ENCODE results near the gene MGAT5.

Gene MGAT5

DNA sequence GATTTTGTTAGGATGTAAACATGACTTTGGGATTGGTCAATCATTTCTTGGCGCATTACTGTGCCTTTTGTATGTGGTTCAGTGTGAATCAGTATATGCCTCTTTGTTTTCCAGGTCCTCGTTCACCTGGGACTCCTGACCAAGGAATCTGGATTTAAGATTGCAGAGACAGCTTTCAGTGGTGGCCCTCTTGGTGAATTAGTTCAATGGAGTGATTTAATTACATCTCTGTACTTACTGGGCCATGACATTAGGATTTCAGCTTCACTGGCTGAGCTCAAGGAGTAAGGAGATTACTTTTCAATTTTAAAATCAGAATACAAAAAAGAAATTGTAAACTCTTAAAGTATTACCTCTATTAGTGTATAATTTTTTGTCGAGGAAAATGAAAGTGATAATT, 87.6 kb downstream of the MGAT5 start:
- DNase-seq = no peak

DNA sequence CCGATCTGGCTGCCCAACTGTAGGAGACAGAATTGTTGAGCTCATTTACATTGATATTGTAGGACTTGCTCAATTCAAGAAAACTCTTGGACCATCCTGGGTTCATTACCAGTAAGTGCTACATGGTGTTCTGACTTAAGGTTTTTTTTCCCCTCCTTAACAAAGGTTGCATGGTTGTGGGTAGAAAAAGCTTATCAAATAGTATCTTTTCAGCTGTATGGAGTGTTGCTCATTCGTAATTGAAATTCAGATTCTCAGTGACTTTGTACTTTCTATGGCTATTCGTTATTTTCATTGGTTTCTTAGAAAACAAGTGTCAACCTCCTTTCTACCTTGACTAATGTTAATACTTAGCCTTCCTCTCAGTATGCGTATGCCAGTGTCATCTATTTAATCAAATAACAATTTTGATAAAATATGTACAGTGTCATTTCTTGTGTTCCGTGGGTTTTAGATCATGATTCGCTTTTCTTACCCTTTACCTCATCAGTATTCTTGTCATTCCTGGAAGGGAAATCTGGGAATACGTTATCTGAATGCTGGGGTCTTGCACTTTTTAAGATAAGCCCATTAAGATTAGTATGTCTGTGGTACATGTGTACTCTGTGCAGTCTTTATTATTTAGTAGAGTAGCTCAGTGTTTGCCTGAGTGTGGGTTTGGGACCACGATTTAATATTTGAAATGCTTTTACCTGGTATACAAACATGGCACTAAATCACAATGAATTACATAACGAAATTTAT, 91.3 kb downstream of the MGAT5 start:
- DNase-seq = no peak

DNA sequence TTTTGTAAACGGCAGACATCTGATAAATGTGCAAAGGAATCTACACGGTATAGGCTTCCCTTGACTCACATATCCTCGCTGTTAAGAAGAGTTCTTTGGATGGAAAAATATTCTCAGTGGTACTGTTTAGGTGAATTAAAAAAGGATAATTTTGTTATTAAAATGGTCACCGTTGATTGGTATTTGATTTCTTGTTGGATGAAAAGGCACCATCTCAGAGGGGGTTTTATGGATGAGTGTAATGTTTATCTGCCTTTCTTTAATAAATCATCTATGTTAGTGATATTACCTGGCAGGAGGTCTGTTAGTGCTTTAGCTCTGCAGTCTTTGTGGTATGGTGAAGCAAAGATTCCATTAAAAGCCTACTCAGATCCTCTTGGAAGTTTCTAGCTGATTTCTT, 92.3 kb downstream of the MGAT5 start:
- DNase-seq = no peak

DNA sequence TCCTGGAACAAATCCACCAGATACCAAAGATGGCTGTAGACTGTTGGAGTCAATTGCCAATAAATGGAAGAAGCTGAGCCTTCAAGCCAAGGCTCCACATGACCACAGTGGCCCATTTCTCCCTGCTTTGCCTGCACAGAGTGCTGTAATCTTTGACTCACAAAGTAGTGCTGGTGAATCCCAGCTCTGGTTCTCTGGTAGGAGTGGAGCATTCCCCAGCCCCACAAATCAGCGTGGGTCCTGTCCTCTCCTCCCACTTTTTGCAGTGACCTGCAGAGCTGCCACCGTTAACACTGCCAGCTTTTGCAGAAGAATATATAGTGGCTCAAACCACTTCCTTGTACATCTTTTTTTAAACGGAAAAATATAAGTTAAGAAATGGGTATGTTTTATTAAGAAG, 93.9 kb downstream of the MGAT5 start:
- DNase-seq = no peak

DNA sequence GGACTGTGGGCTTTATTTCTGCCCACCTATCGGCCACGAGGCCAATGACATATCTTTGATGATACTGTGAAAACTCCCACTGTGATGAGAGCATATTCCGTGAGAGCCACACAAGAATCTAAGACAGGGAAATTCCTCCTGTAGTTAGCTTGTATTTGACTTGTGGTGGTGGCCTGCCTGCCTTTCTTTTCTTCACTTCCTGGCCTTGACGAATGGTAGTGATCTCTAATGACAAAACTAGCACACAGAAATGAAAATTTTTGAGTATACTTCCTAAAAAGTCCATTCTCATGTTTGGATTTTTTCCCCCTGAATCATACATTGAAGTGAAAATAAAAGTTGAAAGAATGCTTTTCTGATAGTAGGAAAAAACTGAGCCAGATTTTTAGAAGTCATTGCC, 94.4 kb downstream of the MGAT5 start:
- DNase-seq = no peak

DNA sequence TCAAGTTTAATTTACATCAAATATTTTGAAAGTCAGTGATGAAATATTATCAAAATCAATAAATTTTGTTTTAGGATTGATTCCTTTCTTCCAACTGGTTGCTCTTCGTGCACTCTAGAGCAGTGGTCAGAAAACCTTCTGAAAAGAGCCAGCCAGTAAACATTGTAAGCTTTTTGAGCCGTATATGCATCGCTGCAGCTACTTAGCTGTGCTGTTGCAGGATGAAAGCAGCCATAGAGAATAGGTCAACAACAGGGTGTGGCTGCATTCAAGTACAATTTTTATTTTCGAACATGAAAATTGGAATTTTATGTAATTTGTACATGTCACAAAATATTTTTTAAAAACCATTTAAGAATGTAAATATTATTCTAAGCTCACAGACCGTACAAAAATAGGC, 94.9 kb downstream of the MGAT5 start:
- DNase-seq = no peak

DNA sequence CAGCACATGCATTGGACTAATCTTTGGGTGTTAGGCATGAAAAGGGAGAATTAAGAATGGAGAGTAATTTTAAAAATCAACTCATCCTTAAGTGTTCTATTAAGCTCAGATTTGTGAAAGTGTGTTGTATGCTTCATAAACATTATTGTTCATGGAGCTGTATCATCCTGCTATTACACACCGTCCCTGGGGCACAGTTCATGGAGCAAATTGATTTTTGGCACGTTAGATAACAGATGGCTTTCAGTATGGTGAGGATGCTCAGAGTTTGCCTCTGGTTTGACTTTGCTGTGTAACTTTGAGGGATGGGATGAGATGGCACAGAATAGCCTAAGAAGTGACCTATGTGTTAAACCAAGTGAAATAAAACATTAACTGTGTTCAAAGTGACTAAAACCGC, 97.1 kb downstream of the MGAT5 start:
- no peak for DNase-seq

DNA sequence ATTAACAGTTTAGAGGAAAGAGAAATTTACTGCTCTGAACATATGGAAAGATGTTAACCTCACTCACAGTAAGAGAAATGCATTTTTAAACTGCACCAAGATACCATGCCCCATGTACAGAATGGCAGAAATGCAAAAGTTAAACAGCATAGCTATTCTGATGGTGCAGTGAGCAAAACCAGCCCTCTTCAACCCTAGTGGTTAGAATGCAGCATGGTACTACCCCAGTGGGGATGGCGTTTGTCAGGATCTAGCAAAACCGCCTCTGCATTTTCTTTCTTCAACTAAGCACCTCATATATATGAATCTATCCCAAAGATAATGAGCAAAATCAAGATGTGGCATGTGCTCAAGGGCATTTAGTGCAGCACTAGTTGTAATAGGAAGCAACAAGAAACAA, 98.0 kb downstream of the MGAT5 start:
- DNase-seq = no peak

DNA sequence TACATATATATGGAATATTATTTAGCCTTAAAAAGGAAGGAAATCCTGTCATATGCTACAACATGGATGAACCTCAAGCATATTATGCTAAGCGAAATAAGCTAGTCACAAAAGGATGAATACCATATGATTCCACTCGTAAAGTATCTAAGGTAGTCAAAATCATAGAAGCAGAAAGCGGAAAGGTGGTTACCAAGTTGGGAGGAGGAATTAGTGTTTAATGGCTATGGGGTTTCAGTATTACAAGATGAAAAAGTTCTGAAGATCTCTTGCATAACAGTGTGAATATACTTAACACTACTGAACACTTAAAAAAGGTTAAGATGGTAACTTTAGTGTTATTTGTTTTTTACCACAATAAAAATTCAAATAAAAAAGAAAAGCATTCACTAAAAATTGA, 99.0 kb downstream of the MGAT5 start:
- DNase-seq = no peak

DNA sequence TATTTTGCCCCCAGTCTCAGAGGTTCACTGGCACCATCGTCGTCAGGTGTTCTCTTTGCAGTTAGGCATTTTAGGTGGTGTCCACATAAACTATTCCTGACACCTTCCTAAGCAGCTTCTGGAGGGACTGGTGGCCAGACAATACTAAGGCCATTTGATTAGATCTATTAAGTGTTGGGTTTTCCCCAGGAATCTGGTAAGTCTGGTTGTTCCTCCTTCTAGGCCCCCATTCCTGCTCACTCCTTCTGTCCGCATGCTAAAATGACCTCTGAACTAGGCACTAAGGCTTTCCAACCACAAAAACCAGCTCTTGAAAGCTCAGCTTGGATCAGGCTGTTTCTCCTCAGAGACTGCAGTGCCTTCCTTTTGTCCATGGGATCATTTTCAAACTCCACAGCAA, 100.7 kb downstream of the MGAT5 start:
- DNase-seq = no peak

DNA sequence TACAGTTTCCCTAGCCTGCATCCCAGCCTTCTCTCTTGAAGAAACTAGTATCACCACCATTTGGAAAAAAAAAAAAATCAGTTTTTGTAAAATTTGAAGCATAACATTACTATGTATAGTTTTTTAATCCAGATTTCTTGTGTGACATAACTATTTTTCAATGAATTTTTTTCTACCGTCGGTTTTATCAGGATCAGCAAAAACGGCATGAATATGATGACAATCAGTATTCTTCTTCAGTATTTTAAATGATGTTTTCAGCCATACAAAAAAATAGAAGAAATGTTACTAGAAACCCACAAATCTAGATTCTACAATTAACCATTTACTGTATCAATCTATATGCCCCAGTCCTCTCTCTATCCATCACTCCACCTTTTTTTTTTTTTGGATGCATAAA, 103.9 kb downstream of the MGAT5 start:
- no peak for DNase-seq

DNA sequence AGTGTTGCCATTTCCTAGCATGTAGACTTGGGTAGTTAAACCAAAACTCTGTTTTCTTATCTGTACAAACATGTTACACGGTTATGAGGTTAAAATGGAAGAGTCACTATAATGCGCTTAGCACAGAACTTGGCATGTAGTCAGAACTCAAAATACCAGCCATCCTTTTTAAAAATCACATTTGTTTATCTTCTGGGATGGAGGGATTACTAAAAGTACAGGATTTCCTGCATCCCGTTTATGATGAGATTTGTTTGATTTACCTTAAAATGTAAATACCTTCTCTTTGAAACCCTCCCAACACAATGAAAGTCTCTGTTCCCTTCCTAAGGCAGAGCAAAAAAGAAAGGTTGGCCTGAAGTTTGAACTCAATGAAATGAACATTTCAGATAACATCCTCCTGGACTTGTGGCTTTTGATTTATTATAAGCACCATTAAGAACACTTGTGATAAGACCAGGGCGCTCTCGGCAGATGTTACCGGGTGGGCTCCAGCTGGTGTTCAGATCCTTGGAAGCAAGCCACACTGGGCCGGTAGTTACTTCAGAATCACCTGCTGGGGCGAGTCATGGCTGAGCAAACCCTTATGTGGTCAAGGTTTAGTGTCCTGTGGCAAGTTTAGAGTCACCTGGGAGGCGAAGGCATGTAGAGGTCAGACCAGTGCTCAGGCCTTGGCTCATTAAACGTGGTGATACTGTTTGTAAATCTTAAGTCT, 105.7 kb downstream of the MGAT5 start:
- DNase-seq = no peak

DNA sequence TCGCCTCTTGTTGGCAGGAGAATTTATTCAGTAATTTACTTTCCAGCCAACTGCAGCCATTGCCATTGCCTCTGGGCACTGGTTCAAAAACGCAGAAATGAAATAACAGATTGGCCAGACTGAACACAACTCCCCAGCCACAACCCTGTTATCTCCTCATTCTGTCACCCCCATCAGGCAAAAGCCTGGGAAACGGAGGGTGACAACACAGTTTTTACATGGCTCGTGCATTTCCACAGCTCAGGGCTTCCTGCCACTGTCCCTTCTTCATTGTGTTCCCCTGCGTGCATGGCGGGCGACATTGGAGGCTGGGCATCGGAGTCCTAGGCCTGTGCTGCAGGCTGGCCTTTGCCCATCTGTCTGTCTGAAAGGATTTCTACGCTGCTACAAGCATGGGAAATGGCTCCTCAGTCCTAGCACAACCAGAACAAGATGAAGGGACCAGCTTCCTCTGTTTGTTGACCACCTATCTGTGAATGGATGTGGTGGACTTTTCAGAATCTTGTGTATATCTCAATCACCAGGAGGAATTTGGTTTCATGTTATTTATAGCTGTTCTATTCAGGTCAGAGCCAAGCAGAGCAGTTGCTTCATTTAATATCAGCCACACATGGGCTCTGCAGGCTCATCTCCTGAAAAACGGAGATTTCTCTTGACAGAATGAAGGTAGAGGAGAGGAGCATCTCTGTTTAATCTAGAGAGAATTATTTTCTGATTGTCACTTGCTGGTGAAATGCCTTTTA, 107.0 kb downstream of the MGAT5 start:
- no peak for DNase-seq

DNA sequence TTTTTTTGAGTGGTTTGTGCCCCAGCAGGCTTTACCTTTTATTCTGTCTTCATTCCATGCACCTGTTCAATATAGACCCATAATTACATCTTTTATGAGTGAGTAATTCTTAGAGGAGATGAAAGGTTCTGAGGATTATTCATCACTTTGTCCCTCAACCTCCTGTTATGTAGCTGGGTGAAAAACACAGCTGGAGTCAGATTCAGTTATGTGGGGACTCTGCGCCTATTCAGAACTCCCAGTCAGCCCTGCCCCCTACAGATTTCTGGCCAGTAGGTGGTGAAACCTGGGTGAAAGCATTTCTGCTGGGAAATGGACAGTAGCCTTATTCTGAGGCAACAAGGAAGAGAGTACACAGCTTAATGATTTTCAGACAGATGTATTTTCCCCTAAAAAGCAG, 107.8 kb downstream of the MGAT5 start:
- no peak for DNase-seq

DNA sequence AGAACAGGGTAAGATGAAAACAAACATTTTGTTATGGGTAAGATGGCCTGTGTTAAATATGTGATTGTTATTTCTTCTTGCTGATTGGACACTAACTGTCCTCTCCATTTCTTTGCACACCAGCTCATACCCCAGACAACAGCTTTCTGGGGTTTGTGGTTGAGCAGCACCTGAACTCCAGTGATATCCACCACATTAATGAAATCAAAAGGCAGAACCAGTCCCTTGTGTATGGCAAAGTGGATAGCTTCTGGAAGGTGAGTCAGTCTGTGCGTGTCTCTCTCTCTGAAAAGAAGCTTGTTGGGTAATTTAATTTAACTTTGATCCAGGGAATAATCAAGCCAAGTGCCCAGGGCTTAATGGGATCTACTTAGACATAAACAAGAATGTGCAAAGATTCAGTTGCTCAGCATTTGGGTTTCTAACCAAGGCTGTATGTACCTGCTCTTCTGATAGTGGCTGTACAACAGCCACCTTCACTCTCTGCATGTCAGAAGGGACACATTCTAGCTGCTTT, 108.3 kb downstream of the MGAT5 start:
- no peak for DNase-seq

DNA sequence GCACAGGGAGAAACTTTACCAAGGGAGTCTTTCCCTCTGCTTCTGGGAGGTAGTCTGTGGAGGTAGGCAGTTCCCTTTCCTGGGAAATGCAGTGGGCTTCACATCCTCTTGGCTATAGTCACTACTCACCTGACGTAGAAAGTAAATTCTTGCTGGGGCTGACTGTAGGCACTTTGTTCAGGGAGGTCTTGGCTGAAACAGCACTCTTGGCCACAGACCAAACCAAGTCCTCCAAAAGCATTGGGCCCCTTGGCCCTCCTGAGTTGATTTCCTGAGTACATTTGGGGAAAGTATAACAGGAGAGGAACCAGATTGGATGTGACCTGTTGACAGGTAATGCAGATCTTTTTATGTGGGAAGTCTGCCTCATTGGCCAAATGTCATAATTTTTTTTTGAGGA, 108.9 kb downstream of the MGAT5 start:
- DNase-seq = no peak

DNA sequence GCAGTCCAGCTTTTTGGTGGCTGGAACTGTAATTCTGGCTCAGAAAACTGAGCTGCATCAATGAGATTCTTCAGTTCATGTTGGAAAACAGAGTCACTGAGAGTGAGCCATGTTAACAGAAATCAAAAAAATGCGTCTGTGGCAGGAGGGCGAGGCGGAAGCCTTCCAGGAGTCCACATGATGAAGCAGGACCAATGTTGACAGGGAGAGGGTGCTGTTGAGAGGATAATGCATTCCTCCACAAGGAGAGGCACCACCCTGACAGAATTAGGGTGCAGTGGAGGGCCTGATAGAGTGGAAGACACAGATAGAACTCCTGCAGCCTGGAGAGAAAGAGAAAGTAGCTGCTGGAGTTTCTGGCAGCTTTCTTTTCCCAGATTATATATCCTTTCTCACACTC, 111.5 kb downstream of the MGAT5 start:
- DNase-seq = no peak

DNA sequence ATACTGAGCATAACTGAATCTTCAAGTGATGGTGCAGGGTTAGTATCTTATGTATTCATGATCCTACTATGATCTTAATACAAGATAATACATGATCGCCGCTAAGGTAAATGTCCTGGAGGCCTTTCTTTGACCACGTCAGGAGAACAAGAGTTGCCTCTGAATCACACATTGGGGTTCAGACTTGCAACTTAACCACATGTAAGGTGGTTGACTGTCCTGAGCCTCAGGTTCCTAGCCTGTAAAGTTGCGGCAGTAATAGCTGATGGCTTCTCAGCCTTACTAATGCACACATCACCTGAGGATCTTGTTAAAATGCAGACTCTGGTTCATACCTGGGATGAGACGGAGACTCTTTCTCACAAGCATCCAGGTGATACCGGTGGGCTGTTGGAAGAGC, 112.5 kb downstream of the MGAT5 start:
- DNase-seq = no peak

DNA sequence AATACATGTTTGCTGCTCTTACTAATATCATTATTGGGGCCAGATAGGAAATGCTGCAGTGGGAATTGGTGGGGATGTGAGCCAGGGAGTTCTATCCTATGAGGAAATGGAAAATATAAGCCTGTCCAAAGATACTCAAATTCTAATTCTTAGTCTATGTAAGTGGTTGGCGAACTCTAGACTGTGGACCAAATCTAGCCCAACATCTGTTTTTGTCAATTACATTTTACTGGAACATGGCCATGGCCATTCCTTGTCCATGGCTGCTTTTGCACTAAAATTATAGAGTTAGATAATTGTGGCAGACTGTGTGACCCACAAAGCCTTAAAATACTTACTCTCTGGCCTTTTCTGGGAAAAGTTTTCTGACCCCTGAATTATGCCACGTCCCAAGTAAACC, 113.3 kb downstream of the MGAT5 start:
- DNase-seq = no peak

DNA sequence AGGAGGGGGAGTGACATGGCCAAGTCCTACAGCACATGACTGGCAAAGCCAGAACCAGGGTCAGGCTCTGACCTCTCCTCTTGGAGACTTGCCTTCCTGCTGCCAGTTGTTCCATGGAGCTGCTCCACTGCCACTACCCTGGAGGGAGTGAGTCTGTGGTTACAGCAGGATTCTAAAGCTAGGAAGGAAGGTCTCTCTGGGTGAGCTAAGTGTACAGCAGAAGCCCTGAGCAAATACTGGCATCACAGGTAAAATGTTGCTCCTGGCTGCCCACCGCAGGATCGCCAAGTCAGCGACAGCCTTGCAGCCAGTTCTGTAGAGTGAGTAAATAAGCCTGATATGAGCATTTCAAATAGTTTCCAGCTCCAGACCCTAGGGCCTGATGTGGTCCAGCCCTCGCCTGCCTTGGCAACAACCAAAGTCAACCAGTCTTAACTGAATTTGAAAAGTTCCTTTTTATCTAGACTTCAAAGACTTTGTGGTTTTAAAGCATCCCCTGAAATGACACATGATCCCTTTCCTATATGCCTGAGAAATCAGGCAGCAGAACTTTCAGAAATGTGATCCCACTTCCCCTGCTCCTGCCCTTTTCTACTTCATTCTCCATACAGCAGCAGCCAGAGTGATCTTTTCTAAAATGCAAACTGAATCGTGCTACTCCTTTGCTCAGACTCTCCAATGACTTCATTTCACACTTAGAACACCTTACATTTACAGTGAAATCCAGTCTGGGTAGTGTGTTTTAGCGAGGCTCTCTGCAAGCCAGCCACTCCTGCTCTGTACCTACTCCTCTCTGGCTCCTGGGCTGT, 114.3 kb downstream of the MGAT5 start:
- peak; percentile 11 for DNase-seq

DNA sequence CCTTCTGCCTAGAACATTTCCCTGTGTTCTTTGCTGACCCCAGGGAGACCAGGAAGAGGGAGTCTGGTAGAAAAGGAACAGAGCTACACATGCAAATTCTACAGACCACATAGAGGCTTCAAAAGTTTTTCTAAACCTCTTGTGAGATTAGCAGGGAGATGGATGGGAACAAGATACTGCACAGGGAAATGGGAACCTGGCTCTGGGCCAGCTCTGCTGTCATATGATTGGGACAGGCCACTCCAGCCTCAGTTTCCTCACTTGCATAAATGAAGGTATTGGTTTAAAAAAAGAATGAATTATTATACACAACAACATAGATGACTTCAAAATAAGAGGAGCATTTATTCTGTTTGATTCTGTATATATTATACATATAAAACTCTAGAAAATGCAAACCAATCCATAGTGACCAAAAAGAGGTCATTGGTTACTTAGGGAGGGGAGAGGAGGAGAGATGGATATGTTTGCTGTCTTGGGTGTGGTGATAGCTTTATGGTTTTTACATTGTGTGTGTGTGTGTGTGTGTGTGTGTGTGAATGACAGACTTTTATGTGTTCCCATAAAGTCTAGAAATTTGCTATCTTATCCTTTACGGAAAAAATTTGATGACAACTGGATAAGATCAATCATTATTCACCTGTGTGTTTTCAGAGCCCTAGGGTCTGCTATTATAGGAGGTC, 115.5 kb downstream of the MGAT5 start:
- no peak for DNase-seq

DNA sequence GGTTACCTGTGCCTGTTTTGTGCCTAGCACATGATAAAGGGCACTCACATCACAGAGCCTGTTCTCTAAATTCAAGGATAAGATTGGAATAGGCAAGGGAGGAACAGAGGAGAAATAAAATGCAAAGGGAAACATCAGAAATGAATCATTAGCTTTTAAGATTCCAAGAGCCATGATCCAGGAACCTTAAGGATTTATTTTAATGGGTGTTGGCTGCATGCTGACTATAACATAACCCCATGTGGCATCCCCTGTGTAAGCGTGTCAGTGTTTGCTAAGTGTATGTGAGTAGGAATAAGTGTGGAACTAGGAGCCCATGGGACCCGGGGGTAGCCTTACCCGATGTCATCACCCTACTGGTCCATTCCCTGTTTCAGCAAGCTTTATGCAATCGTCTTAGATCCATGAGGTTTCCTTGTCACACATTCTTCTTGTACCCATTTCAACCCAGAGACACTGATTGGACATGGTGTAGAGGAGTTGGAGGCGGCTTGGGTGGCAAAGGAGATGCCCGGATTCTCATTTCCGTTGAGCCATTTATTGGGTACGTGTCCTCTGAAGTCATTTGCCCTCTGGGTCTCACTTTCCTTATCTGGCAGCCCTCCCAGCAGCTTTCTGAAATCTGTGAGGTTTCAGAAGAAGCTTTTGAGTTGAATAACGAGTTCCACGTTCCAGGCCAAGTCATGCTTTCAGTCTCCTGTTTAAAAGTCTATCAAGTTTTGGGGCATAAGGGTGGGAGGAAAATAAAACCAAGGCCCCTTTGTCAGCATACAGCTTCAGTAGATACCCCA, 117.0 kb downstream of the MGAT5 start:
- DNase-seq = no peak

Measured in stimulated activated CD4-positive, alpha-beta T cell treated with anti-CD3 and anti-CD28 coated beads, Interleukin-15, amount 100 ng/mL, for 24 hours (primary cell).